HG02938 (cell line): ENCODE results near the gene RNGTT.
"Not testable (repeated sequence)": the region's sequence is repeated elsewhere in the genome, so short reads cannot be mapped to it uniquely, and the experiment has no call there.

ENCODE experiments used
- ATAC-seq: cut with Tn5 transposase; IDR thresholded peaks from one replicate; pipeline ENCODE4 v1.9.1; 2021; ENCODE audit warnings: mild to moderate bottlenecking, moderate library complexity; ENCODE audit not compliant: unreplicated experiment

Gene RNGTT

DNA sequence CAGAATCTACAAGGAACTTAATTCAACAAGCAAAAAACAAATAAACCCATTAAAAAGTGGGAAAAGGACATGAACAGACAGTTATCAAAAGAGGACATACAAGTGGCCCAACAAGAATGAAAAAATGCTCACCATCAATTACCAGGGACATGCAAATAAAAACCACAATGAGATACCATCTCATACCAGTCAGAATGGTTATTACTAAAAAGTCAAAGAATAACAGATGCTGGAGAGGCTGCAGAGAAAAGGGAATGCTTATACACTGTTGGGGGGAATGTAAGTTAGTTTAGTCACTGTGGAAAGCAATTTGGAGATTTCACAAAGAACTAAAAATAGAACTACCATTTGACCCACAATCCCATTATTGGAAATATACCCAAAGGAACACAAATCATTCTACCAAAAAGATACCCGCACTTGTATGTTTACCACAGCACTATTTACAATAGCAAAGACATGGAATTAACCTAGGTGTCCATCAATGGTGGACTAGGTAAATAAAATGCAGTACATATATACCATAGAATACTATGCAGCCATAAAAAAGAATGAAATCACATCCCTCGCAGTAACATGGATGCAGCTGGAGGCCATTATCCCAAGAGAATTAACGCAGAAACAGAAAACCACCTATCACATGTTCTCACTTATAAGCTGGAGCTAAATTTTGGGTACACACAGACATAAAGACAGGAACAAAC lies 48.4 kb downstream of the RNGTT start:
- ATAC-seq = no peak

DNA sequence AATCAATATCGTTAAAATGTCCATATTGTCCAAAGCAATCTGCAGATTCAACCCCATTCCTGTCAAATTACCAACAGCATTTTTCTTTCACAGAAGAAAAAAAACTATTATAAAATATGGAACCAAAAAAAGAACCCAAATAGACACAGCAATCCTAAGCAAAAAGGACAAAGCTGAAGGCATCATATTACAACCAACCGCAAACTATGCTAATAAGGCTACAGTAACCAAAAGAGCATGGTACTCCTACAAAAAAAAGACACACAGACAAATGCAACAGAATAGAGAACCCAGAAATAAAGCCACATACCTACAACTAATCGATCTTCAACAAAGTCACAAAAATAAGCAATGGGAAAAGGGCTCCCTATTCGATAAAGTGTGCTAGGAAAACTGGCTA lies 49.2 kb downstream of the RNGTT start:
- ATAC-seq = no peak

- no peak for ATAC-seq
Measured at GRCh38 chr6:88913471-88913870, 49.9 kb downstream of the RNGTT start.

DNA sequence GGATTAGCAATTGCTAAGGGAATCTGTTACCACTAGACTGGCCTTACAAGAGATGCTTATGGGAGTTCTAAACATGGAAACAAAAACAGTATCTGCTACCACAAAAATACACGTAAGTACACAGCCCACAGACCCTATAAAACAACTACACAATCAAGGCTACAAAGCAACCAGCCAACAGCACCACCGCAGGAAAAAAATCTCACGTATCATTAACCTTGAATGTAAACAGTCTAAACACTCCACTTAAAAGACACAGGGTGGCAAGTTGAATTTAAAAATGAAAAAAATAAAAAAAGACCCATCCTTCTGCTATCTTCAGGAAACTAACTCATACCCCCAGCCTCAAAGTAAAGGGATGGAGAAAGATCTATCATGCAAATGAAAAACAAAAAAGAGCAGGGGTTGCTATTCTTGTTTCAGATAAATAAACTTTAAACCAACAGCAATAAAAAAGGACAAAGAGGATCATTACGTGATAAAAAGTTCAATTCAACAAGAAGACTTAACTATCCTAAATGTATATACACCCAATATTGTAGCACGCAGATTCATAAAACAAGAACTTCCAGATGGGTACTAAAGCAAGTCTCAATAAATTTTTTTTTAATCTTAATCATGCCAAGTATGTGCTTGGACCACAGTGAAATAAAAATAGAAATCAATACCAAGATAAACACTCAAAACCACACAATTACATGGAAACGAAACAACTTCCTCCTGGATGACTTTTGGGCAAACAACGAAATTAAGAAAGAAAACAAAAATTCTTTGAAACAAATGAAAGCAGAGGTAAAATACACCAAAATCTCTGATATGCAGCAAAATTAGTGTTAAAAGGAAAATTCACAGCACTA lies 52.3 kb downstream of the RNGTT start:
- ATAC-seq = no peak

DNA sequence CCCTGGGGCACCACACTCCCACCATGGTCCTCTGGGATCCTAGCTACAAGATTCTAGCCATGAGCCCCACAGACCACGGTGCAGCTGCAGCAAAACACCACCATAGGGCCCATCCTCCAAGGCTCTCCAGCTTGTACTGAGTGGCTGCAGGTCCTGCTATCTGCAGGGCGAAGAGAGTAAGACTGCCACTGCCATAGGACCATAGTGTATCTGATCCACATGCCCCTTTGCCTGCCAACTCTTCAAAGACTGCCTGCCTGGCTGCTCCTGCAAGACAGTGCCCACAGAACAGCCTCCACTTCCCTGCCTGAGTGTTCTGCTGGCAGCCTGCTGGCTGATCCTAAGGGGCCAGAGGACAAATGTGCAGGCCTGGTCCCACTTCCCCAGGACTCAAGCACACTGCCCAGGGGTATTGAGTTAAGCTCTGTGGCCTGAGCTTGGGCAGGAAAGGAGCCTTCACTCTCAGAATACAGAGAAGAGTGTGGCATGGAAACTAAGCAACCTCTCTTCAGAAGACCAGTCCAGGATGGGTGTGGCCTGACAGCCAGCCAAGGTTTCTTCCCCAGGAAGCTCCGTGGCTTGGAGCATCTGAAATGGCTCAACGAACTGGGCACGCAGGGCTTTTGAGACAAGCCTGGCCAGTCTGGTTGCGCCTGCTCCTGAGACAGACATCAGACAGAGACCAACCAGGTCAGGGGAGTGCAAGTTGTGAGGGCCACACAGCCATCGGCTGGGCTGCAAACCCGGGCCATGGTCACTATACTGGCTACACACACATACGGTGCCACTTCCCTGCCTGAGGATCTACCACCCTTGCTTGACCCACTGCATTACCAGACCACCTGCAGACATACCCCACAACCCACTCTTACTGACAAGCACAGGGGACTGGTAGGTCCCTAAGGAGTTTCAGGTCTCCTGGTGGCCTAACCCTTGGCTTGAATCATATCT lies 54.5 kb downstream of the RNGTT start:
- ATAC-seq = no peak

- ATAC-seq = not testable (repeated sequence)
Measured at GRCh38 chr6:88907148-88907547, 56.3 kb downstream of the RNGTT start.

DNA sequence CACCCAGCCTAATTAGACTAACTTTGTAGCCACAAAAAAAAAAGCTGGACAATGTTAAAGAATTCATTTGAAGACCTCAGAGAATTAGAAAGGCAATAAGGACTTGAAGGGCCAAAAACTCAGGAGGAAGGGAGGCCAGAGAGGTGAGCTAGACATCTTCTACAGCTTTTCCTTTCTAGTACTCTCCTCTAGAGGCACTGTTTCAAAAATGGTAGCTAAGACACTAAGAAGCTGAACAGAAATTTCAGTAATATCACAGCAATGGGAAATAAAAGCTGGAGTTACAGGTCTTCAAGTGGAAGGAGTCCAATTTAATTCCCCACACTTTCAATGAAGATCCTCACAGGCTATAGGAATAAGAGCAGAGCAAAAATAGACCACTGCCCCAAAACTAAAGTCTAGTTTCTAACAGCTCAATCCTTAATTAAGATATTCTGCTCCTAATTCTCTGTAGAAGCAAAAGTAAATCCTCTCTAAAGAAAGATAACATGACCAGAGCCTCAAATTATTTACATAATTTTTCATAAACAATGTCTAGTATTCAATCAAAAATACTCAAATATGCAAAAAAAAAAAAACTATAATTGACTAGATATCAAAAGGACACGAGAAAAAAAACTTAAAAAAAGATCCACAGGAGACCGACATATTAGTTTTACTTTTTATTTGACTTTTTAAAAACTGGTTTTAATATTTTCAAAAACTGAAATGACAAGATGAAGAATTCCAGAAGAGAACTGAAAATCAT lies 63.7 kb downstream of the RNGTT start:
- no peak for ATAC-seq

DNA sequence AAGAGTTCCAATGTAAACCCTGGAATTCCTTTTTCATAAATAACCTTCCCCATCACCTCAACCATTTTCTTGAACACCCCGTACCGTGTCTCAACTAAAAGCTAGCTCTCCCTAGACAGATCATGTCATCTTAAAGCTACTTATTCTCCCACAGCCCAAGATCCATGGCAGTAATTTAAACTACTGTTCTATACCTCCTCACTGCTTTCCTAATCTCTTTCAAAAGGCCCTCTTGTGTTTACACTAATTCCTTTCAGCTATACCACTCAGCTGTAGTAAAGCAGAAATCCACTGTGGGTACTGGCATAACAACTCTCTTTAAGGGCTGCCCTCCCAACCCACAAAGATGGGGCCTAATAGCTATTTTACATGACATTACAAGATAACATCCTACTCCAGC lies 67.5 kb downstream of the RNGTT start:
- ATAC-seq = no peak

DNA sequence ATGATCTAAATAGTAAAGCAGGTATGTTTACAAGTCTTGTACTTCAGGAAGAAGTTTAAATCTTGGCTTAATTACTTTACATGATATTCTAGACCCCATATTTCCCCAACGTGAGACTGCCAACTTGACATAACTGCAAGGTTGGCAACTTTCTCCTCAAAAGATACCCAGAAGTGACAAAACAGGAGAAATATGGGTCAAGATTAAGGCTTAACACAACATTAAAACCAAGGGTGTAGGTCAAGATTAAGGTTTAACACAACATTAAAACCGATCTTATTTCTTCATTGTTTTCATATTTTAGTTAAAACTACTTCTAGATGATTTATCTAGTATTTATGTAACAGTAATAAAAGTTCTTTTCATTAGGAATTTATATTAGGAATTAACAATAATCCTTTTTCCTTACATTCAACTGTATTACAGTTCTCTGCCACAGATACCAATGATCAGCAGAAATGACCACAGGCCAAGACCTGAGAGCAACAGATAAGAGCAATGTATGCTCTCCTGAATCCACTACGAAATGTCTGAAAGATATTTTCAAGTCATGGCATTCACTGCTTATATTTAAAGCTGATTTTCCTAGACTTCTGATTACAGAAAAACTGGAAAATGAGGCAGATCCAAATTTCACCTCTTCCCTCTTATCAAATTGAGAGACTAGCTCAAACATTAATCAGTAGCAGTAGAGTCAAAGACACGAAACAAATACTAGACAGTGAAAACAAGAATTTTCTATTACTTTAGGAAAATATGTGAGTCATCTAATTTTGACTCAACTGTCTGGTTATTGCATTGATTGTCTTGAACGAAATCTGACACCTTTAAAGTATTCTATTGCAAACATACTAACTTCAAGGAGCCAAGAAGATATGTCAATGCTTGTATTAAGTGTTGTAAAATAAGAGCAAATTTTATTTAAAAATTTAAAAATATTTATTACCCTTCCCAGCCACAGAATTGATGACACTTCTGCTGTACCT lies 72.3 kb downstream of the RNGTT start:
- no peak for ATAC-seq

DNA sequence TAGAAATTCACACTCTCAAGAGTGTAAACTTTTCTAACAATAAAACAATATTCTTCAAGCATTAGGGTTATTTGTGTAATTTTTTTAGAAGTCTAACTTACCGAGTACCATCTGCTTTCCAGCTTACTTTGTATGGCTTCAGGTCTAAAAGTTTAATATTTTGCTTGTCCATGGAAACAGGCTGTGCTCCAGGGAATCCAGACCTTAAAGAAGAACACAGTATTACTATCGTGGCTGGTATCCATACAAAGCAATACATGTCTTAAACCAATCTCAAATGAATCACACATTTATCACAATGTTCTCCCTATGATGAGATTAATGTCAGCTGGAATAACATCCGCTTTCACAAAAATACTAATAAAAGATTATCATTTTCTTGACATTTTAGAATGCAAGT lies 73.0 kb downstream of the RNGTT start:
- ATAC-seq = no peak

GRCh38 chr6:88884361-88884760 lies 79.1 kb downstream of the RNGTT start:
- no peak for ATAC-seq

DNA sequence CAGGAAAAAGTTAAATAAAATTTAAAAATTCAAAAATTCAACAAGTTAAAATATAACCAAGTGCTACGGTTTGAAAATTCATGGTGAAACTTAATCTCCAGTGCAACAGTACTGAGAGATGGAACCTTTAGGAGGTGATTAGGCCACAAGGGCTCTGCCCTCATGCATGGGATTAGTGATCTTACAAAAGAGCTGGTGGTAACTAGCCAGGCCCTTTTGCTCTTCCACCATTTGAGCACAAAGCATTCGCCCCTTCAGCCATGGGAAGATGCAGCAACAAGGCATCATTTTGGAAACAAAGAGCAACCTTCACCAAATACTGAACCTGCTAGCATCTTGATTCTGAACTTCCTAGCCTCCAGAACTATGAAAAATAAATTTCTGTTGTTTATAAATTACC lies 80.9 kb downstream of the RNGTT start:
- no peak for ATAC-seq

- ATAC-seq = no peak
Measured at GRCh38 chr6:88881451-88881850, 82.0 kb downstream of the RNGTT start.

DNA sequence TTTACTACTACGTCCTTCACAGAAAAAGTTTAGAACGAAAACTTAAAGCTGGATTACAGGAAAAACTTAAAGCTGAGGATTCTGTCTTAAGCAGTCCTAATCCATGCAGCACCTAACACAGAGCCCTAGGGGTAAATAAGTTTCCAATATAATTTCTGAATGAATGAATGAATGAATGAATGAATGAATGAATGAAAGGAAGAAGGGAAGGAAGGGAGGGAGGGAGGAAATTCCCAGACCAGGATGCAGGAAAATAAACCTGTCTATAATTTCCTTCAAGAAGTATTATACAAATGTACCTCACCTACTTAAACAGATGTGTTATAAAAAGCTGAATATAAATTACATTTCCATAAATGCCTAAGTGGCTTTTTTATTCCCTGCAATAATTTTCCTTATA lies 83.4 kb downstream of the RNGTT start:
- ATAC-seq = no peak

- no peak for ATAC-seq
Measured at GRCh38 chr6:88877893-88878292, 85.5 kb downstream of the RNGTT start.

GRCh38 chr6:88872962-88873361 lies 90.5 kb downstream of the RNGTT start:
- ATAC-seq = no peak

DNA sequence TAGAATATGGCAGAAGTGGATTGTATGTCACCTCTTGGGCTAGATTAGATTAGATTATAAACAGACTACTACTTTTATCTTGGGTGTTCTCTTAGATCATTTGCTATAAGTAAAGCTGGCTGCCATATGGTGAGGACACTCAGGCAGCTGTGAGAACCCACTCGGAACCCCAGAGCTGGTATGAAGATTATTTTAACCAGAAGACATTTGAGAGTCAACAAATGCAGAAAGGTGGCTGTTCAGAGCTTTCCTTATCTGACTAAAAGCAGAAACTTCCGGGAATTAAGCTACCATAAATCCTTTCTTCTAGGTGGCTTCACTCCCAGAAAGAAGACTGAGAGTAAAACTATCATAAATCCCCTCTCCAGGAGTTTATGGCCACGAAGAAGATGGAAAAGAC lies 91.9 kb downstream of the RNGTT start:
- ATAC-seq = no peak

- ATAC-seq = no peak
Measured at GRCh38 chr6:88870717-88871330, 92.6 kb downstream of the RNGTT start.
